GM19023 (cell line): ENCODE measurements around the gene ZNF442.
"Not testable (repeated sequence)": the region's sequence is repeated elsewhere in the genome, so short reads cannot be mapped to it uniquely, and the experiment has no call there.

Experiments
- ATAC-seq: cut with Tn5 transposase; IDR thresholded peaks from one replicate; pipeline ENCODE4 v1.9.1; 2021; ENCODE audit warnings: mild to moderate bottlenecking, moderate library complexity; ENCODE audit not compliant: unreplicated experiment

ZNF442 gene

GRCh38 chr19:12365236-12366162, at the start of gene ZNF442:
Gene ZNF442 (minus strand): TSS chr19:12365683. CDS start chr19:12363631, 2,052 bp downstream.
- peak; percentile 84 for ATAC-seq

DNA sequence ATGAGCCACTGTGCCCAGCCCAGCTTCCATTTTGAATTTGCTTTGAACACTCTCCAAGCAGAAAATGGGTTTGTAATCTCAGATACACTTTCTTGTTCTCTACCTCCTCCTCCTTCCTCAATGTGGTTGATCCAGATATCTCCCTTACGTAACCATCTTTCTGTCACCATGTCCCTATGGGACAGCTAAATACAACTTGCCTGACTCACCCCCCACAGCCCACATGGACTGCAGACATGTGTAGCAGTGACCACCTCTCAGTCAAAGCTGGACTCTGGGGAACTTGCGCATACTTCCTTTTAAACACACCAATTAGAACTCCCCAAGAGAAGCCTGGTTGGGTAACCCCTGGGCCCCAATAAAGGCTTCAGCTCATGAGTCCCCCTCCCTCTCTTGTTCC, 46.4 kb upstream of the ZNF442 start:
- ATAC-seq, result no peak

DNA sequence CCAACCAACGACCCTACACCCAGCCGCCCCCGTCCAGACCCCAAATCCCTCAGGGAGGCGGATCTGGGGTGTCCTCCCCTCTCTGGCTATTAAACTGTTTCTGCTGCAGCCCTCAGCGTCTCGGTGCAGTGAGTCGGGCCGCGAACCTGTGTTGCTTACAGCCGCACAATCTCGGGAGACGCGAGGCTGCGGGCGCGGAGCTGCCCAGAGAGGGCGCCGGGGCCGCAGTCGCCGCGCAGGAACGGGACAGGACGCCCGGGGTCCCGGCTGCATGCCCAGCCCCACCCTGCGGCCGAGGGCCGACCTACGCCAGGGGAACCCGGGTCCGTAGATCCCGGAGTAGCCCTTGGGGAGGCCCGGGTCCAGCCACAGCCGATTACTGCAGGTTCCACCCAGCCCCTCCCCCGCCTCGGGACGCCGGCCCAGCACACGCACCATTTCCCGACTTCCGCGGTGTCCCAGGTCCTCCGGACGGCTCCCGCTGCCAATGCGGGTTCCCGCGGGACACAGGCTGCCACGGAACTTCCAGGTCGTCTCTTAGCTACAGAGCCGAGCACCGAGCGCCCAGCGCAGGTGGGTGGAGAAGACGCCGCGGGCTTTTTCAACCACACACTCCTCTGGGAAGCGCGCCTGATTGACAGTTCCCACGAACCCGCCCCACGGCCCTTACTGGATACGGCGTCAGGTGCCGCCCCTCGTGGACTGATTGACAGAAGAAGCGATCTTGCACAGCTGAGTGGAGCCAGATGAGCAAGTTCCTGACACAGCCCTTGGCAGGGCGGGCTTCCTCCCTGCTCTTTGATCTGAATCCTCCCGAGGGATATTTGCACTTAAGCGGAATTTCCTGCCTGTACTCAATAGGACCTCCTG, 35.4 kb upstream of the ZNF442 start, which contains the start of gene ZNF799:
TSS of gene ZNF799 (minus strand) at position 639 of the 870 bp plus-strand sequence. CDS start at position 438, 201 bp downstream.
- peak; percentile 84 for ATAC-seq

DNA sequence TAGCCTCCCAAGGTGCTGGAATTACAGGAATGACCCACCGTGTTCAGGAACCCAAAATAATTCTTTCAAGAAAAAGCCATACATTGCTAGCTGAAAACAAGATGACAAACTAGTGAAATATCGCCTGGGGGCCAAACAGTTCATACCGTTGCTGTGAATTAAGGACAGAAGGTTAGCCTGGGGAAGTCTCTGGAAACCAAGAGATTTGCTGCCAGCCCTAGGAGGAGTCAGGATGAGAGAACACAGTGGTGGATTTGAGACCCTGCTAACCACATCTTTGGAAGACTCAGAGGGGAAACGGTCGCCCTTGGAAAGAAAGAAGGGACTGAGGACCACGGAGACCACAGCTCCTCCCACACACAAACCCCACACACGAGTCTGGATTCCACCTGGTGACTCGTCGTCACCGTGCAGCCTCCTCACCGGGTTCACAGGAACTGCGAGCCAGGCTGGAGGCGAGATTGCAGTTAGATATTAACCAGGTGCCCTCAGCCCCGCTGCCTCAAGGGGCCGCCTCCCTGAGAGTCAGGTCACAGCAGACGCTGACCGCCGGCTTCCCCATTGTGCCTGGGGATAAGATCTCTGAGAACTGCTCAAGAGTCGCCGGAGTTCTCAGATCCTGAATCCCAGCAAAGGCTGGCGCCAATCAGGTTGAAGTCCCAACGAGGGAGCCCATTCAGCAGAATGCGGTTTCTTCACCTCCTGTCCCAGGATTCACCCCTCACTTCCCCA, 34.6 kb upstream of the ZNF442 start:
- ATAC-seq, result peak; percentile 44

- not testable (repeated sequence) for ATAC-seq
These were observed 25.7 kb upstream of the ZNF442 start for GRCh38 chr19:12391148-12391547.

DNA sequence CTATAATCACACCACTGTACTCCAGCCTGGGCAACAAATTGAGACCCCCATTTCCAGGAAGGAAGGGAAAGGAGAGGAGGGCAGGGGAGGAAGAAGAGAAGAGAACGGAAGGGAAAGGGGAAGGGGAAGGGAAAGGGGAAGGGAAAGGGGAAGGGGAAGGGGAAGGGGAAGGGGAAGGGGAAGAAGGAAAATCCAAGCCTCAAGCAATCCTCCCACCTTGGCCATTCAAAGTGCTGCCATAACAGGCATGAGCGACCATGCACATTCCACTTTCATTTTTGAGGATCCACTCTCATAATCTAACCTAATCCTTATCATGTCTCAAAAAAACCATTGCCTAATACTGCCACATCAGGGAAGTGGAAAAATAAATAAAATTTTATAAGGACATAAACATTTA, 20.9 kb upstream of the ZNF442 start:
- ATAC-seq, result not testable (repeated sequence)

- no peak for ATAC-seq
These were observed 14.9 kb upstream of the ZNF442 start for GRCh38 chr19:12380444-12380737.

DNA sequence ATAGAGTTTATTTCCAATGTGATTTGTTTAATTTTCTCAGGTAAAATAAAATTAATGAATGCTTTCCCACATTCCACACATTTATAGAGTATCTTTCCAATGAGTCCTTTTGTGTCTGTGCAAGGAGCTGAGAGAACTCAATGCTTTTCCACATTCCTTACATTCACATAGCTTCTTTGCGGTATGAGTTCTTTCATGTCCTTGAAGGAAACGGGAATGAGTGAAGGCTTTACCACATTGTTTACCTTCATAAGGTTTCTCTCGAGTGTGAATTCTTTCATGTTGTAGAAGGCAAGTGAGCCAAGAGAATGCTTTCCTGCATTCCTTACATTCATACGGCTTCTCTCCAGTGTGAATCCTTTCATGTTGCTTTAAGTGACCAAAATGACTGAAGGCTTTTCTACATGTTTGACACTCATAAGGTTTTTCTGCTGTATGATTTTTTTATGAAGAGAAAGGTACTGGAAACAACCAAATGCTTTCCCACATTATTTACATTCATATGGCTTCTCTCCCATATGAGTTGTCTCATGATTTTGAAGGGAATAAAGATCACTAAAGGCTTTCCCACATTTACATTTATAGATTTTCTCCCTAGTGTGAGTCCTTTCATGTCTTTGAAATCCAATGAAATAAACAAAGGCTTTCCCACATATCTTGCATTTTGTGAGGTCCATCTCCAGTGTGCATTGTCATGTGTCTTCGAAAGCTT, 14.4 kb upstream of the ZNF442 start:
- ATAC-seq, result no peak

GRCh38 chr19:12374026-12374425, 8.5 kb upstream of the ZNF442 start:
- ATAC-seq, result no peak

DNA sequence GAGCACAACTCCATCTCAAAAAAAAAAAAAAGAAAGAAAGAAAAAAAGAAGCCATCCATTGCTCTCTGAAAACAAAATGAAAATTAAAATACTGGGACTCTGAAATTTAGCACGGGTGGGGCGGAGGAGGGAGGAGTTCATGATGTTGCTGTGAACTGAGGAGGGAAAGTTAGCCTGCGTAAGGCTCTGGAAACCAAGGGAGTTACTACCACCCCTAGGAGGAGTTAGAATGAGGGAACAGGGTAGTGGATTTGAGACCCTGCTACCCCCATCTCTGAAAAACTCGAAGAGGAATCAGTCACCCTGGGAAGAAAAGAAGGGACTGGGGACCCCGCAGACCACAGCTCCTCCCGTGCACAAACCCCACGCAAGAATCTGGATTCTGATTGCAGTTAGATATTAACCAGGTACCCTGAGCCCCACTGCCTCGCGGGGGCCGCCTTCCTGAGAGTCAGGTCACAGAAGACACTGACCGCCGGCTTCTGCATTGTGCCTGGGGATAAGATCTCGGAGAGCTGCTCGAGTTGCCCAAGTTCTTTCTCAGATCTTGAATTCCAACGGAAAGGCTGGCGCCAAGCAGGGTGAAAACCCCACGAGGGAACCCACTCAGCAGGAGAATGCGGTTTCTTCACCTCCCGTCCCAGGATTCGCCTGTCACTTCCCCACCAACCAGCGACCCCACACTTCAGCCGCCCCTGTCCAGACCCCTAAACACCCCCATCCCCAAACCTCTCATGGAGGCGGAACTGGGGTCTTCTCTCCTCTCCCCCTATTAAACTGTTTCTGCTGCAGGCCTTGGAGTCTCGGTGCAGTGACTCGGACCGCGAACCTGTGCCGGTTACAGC, 870 bp downstream of the ZNF442 start:
- no peak for ATAC-seq

- ATAC-seq, result not testable (repeated sequence)
These were observed 3.2 kb downstream of the ZNF442 start for GRCh38 chr19:12362236-12362635.

- ATAC-seq, result no peak
These were observed 12.1 kb downstream of the ZNF442 start for GRCh38 chr19:12353375-12353774.

DNA sequence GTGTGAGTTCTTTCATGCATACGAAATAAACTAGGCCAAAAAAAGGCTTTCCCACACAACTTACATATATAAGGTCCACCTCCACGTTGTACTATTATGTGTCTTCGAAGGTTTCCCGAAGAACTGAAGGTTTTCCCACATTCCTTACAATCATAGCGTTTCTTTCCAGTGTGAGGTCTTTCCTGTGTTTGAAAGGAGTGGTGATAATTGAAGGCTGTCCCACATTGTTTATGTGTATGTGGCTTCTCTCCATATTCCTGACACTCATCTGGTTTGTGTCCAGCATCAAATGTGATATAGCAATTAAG, 14.6 kb downstream of the ZNF442 start:
- ATAC-seq, result no peak

DNA sequence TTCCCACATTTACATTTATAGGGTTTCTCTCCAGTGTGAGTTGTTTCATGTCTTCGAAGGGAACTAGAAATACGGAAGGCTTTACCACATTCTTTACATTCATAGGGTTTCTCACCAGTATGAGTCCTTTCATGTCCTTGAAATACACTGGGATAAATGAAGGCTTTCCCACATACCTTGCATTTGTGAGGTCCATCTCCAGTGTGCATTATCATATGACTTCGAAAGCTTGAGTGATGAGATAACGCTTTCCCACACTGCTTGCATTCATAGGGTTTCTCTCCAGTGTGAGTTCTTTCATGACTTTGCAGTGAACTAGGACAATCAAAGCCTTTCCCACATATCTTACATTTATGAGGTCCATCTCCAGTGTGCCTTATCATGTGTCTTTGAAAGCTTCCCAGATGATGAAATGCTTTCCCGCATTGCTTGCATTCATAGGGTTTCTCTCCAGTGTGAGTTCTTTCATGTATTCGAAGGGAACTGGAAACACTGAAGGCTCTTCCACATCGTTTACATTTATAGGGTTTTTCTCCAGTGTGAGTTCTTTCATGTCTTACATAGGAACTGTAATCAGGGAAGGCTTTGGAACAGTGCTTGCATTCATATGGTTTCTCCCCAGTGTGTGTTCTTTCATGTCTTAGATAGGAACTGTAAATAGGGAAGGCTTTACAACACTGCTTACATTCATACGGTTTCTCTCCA, 15.1 kb downstream of the ZNF442 start:
- no peak for ATAC-seq

- ATAC-seq, result no peak
These were observed 18.6 kb downstream of the ZNF442 start for GRCh38 chr19:12346896-12347295.

DNA sequence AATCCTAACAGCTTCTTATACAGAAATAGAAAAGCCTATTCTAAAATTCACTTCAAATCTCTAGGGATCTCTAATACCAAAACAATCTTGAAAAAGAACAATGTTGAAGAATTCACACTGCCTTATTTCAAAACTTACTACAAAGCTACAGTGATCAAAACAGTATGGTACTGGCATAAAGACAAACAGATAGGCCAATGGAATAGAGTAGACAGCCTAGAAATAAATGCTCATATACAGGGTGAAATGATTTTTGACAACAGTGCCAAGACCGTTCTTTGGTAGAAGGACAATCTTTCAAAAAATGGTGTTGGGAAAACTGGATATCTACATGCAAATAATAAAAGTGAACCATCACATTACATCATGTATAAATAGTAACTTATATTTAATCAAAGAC, 20.3 kb downstream of the ZNF442 start:
- no peak for ATAC-seq

DNA sequence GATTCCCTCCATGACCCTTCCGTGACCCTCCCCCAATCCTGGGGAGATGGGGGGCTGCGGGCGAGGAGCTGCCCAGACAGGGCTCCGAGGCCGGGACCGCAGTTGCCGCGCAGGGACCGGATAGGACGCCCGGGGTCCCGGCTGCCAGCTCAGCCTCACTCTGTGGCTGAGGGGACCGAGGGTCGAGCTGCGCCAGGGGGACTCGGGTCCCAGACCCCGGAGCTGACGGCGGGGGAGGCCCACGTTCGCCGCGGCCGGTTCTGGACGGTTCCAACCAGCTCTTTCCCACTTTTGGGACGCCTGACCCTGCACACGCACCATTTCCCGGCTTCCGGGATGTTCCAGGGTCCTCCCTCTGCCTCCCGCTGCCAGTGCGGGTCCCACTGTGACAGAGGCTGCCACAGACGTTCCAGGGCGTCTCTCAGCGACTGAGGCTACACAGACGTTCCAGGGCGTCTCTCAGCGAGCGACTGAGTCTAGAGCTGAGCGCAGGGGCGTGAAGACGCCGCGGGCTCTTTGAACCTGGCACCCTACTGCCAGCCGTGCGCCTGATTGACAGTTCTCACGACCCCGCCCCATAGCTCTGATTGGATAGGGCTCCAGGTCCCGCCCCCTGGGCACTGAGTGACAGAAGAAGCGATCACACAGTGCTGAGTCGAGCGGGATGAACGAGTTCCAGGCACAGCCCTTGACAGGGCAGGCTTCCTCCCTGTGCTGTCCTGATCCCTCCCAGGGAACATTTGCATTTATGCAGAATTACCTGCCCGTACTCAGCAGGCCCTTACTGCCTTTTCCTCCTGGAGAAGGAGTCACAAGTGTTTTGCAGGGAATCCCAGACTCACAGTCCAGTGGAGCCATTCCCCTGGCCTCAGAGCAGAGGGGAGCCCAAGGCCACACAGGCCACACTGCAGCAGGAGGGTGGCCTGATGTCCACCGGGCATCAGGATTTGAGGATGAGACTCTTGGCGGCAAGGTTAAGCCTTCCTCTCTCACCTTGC, 32.0 kb downstream of the ZNF442 start, which contains the start of gene ZNF563:
TSS of gene ZNF563 (minus strand) at position 472 of the 998 bp plus-strand sequence. CDS start at position 321, 151 bp downstream.
- peak; percentile 92 for ATAC-seq
